ENCODE results near the gene CHID1. TPM values are rescaled to one million over a fixed set of nuclear protein-coding genes. Genes with fewer than 3 reads are reported as not detected.

The CHID1 gene
- total and polyA plus RNA-seq, 2 of the 8 experiments (the other 6 are each of a cell fraction or from before 2014, with no cell fraction given) = 81.2 to 88.5 TPM

GRCh38 chr11:899724-900123, 10.9 kb downstream of the CHID1 start:
- H3K23ac ChIP-seq (ENCODE audit: insufficient read length) = no peak overlapping the region
- H3K27ac ChIP-seq (ENCODE audit: low read depth, low read length) = no peak overlapping the region
- H3K4me2 ChIP-seq (ENCODE audit: insufficient read depth in 1 of 2, low read depth in 2 of 2, low read length in 2 of 2) = no peak overlapping the region
- no peaks in the 10 kb centered on the region for H3K4me1 ChIP-seq (replicated peaks in 1 of 4; ENCODE audit: control insufficient read depth in 3 of 4, insufficient read depth in 4 of 4, low read length in 3 of 4)
- no peak overlapping the region for H2BK120ac ChIP-seq (replicated peaks; ENCODE audit: low read depth, low read length)
- no peak overlapping the region for H3K9ac ChIP-seq (replicated peaks in 1 of 4; ENCODE audit: extremely low read depth in 1 of 4, low read depth in 3 of 4, low read length in 3 of 4)
- H3K36me3 ChIP-seq (ENCODE audit: control insufficient read depth in 2 of 4, insufficient read depth in 4 of 4, low read length in 3 of 4) = peaks cover 33 to 57% (median 43%) of the 10 kb centered on the region in 4 experiments
- H2AFZ ChIP-seq (ENCODE audit: low read length) = no peak overlapping the region
- H4K91ac ChIP-seq (replicated peaks; ENCODE audit: insufficient read length, low read length) = no peak overlapping the region
- FAIRE-seq (no peak), DNase-seq (ENCODE audit: low read depth in 1 of 2, low spot score in 2 of 2) (no peak)
- H4K20me1 ChIP-seq (replicated peaks in 1 of 2; ENCODE audit: control insufficient read depth in 1 of 2, insufficient read depth in 2 of 2, low read length in 2 of 2) = peaks cover 11 to 33% of the 10 kb centered on the region in 2 experiments
- no peak overlapping the region for H2BK5ac ChIP-seq (ENCODE audit: low read depth, low read length)
- H3K4me3 ChIP-seq (ENCODE audit: extremely low read depth in 1 of 4, insufficient read depth in 2 of 4, low read depth in 3 of 4, low read length in 4 of 4) = no peak overlapping the region
- no peaks in the 10 kb centered on the region for H3K23me2 ChIP-seq (ENCODE audit: low read depth, low read length)
- H3K56ac ChIP-seq (replicated peaks; ENCODE audit: insufficient read length, low read depth, low read length) = no peak overlapping the region
- H2AK5ac ChIP-seq (ENCODE audit: low read depth, low read length) = no peak overlapping the region
- H3K14ac ChIP-seq (ENCODE audit: insufficient read length) = no peak overlapping the region
- no peak overlapping the region for H2BK20ac ChIP-seq (ENCODE audit: low read length)
- H3K4ac ChIP-seq (replicated peaks; ENCODE audit: insufficient read length, low read depth, low read length) = no peak overlapping the region
- no peak overlapping the region for H3K18ac ChIP-seq (ENCODE audit: extremely low read depth, low read length)
- no peaks in the 10 kb centered on the region for H3K79me2 ChIP-seq (ENCODE audit: control insufficient read depth in 1 of 2, insufficient read depth in 2 of 2, low read length in 2 of 2)
- H3K27me3 ChIP-seq (replicated peaks in 1 of 4; ENCODE audit: control insufficient read depth in 3 of 4, extremely low read depth in 1 of 4, insufficient read depth in 3 of 4, low read length in 3 of 4) = no peaks in the 10 kb centered on the region
- WGBS, 2 experiments (ENCODE audit: extremely low coverage in 1 of 2, insufficient coverage in 1 of 2, insufficient read length in 1 of 2, insufficient replicate concordance in 2 of 2, low coverage in 1 of 2, low lambda C conversion rate in 2 of 2, missing lambda C conversion rate in 1 of 2) = 97% methylated on average over 11 of the region's 11 CpGs; no CpG with 5 or more reads in 1 of the 2 experiments
- no peaks in the 10 kb centered on the region for H3K9me3 ChIP-seq (ENCODE audit: insufficient read depth in 2 of 2, low read depth in 1 of 2, low read length in 1 of 2)
- POLR2A ChIA-PET (ENCODE audit: partially characterized antibody) = interaction anchor here (1.3 to 1.7 kb wide), 3 partner anchors 12 to 151 kb away, joined by 3 to 5 read pairs (median 4); no protein-coding TSS in a partner anchor
- no peak overlapping the region for H4K5ac ChIP-seq (ENCODE audit: insufficient read length, low read depth, low read length)
- H4K8ac ChIP-seq (ENCODE audit: extremely low read depth, insufficient read depth, low read length) = no peak overlapping the region; the same call in 1 of the 2 replicates
- CTCF ChIA-PET (ENCODE audit: partially characterized antibody) = interaction anchor here (0.8 to 3.4 kb wide), 10 partner anchors 20 to 151 kb away, joined by 3 to 16 read pairs (median 4); no protein-coding TSS in a partner anchor
- H2BK15ac ChIP-seq (ENCODE audit: low read length) = no peak overlapping the region
- H2BK12ac ChIP-seq (ENCODE audit: low read depth, low read length) = no peak overlapping the region
- no peaks in the 10 kb centered on the region; the same call in 1 of the 2 replicates for H3K79me1 ChIP-seq (ENCODE audit: low read depth, low read length)
- TF ChIP-seq POLR2AphosphoS5 (IDR thresholded peaks at IDR 0.05; ENCODE audit: low read depth, low read length) (no peak), SP1 (IDR thresholded peaks at IDR 0.05; ENCODE audit: low read depth, low read length) (no peak), EP300 (IDR thresholded peaks at IDR 0.05; ENCODE audit: borderline replicate concordance in 1 of 2, low read depth in 2 of 2, low read length in 2 of 2) (no peak), CHD2 (IDR thresholded peaks at IDR 0.05; ENCODE audit: low read length) (no peak), PHF8 (conservative IDR thresholded peaks at IDR 0.05; ENCODE audit: low read depth, low read length) (no peak), SIRT6 (IDR thresholded peaks at IDR 0.05; ENCODE audit: low read length) (no peak), ZNF274 (IDR thresholded peaks at IDR 0.05; ENCODE audit: borderline replicate concordance, extremely low read depth, low read length) (no peak), CBX5 (IDR thresholded peaks at IDR 0.05; ENCODE audit: low read depth, low read length) (no peak), BACH1 (IDR thresholded peaks at IDR 0.05; ENCODE audit: low read length) (no peak), SP2 (IDR thresholded peaks at IDR 0.05; ENCODE audit: low read length) (no peak)
